Activated T-cell treated with anti-CD3 and anti-CD28 coated beads, Interleukin-2, amount 50 U/mL, for 4 hours (primary cell): ENCODE measurements around the gene NOP16. TPM values are rescaled to one million over a fixed set of nuclear protein-coding genes. Genes with fewer than 3 reads are reported as not detected.

Experiments used
- ATAC-seq, 2 donors: fragments of 200-7000 bp; cut with Tn5 transposase; one replicate each; pipeline ENCODE4 v1.10.0; 2021
- DNase-seq: peaks from one replicate; pipeline ENCODE4 v3.0.0-alpha.2; 2020
- H3K27me3 Mint-ChIP-seq: one replicate; pipeline ENCODE4 v1.8.0; 2021; ENCODE audit warnings: low read depth, mixed read lengths
- H3K36me3 Mint-ChIP-seq: one replicate; pipeline ENCODE4 v1.8.0; 2022; ENCODE audit warnings: mixed read lengths; ENCODE audit not compliant: insufficient read depth
- H3K4me1 Mint-ChIP-seq: one replicate; pipeline ENCODE4 v1.8.0; 2021; ENCODE audit warnings: low read depth, mixed read lengths
- H3K4me3 Mint-ChIP-seq: one replicate; pipeline ENCODE4 v1.8.0; 2021; ENCODE audit warnings: mild to moderate bottlenecking, moderate library complexity, mixed read lengths
- H3K9me3 Mint-ChIP-seq: one replicate; pipeline ENCODE4 v1.8.0; 2021; ENCODE audit warnings: mixed read lengths
- total RNA-seq, 3 donors: library from RNA; stranded (reverse); gene quantifications; one replicate each; pipeline ENCODE4 v1.2.1, GENCODE V29; 2021

Gene NOP16, protein sequence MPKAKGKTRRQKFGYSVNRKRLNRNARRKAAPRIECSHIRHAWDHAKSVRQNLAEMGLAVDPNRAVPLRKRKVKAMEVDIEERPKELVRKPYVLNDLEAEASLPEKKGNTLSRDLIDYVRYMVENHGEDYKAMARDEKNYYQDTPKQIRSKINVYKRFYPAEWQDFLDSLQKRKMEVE
- total RNA-seq: 100 to 1,000 TPM; 247 to 262 (median 255) TPM

DNA sequence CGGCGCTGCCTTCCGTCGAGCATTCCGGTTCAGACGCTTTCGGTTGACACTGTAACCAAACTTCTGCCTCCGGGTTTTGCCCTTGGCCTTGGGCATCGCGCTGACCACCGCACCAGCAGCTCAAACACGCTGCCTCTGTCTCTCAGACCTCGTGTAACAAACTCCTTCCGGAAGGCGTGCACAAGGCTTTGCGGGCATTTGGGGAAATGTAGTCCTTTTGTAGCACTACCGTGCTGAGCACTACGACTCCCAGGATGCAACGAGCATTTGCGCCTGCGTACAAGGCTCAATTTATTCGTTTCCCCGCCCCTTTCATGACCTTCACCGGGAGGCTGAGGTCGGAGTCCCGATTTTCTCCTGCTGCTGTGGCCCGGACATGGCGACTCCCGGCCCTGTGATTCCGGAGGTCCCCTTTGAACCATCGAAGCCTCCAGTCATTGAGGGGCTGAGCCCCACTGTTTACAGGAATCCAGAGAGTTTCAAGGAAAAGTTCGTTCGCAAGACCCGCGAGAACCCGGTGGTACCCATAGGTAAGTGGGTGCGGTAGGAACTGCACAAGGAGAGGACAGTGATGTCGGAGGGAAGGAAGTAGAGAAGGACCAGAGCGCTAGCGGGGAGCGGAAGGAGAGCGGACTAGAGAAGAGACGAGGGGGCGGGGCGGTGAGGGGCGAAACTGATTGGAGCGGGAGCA, at the start of gene NOP16, which contains the start of gene HIGD2A:
TSS of gene NOP16 (minus strand) at position 155 of the 691 bp plus-strand sequence. CDS start at position 96, 59 bp downstream.
TSS of gene HIGD2A (plus strand) at position 308 of the 691 bp plus-strand sequence. CDS start at position 377, 69 bp downstream.
- ATAC-seq: peak; percentile 88 to 90
- Mint-ChIP-seq H3K36me3 (peaks cover 41% of the 10 kb centered on the region), H3K4me1 (peaks cover 31% of the 10 kb centered on the region), H3K4me3 (peak within 1 kb of the TSS; percentile 100), H3K27me3 (no peaks in the 10 kb centered on the region), H3K9me3 (no peaks in the 10 kb centered on the region)
- DNase-seq: peak; percentile 99

DNA sequence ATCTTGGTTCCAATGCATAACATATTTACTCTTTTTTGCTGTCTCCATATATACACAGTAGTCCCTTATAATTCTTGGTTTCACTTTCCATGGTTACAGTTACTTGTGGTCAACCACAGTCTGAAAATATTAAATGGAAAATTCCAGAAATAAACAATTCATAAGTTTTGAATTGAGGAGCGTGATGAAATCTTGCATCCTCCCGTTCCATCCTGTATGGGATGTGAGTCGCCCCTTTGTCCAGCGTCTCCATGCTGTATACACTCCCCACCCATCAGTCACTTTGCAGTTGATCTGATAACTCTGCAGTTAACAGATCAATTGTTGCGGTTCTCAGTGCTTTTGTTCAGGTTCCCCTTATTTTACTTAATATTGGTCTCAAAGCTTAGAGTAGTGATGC, 48.3 kb upstream of the NOP16 start:
- Mint-ChIP-seq H3K27me3 (no peaks in the 10 kb centered on the region), H3K4me1 (peaks cover 10% of the 10 kb centered on the region), H3K4me3 (peak overlapping the region; percentile 44), H3K36me3 (no peaks in the 10 kb centered on the region), H3K9me3 (no peaks in the 10 kb centered on the region)
- DNase-seq: no peak
- peak; percentile 32 to 62 for ATAC-seq

DNA sequence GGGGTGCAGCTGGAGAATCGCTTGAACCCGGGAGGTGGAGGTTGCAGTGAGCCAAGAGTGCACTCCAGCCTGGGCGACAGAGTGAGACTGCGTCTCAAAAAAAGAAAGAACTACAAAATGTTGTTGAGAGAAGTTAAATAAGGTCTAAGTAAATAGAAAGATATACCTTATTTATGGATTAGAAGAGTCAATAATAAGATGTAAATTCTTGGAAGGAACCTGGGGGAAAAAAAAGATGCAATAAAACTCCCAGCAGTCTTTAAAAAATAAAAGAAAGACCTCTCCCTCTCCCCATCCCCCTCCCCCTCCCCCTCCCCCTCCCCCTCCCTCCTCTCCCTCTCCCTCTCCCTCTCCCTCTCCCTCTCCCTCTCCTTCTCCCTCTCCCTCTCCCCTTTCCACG, 44.3 kb upstream of the NOP16 start:
- no peak for ATAC-seq
- peaks cover 10% of the 10 kb centered on the region for H3K4me1 Mint-ChIP-seq
- H3K36me3 Mint-ChIP-seq: no peaks in the 10 kb centered on the region
- no peak for DNase-seq
- no peaks in the 10 kb centered on the region for H3K27me3 Mint-ChIP-seq
- no peak overlapping the region for H3K4me3 Mint-ChIP-seq
- H3K9me3 Mint-ChIP-seq: no peaks in the 10 kb centered on the region

DNA sequence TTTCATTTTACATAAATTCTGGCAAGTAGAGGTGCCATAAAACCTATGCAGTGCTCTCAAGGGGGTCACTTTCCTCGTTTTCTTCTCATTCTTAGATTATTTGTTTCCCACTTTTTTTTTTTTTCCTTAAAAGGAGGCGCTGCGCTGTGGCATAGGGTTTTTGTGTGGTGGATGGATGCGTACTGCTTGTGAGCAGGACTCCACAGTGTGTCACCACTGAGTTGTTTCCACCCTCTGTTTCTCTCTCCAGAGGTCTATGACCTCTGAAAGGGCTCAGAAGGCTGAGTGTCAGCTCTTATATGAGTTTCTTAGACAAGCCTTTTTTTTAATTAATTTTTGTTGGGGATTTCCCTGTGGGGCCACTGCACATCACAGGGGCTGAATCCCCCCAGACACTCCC, 41.6 kb upstream of the NOP16 start:
- peaks cover 6% of the 10 kb centered on the region for H3K27me3 Mint-ChIP-seq
- ATAC-seq (no peak), DNase-seq (no peak)
- no peaks in the 10 kb centered on the region for H3K9me3 Mint-ChIP-seq
- H3K4me1 Mint-ChIP-seq: no peaks in the 10 kb centered on the region
- H3K36me3 Mint-ChIP-seq: no peaks in the 10 kb centered on the region
- H3K4me3 Mint-ChIP-seq: no peak overlapping the region

DNA sequence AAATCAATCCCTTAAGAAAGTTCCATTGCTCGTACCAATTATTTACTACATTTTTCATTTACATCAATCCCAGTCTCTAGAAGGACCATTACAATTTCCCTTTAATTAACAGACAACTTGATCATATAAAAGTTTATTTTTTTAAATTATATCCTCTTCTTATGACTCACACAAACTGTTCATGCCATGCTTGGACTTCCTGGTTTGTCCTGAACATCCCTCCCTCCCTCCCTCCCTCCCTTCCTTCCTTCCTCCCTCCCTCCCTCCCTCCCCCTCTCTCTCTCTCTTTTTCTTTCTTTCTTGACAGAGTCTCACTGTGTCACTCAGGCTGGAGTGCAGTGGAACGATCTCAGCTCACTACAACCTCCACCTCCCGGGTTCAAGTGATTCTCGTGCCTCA, 39.6 kb upstream of the NOP16 start:
- Mint-ChIP-seq H3K9me3 (no peaks in the 10 kb centered on the region), H3K4me1 (no peaks in the 10 kb centered on the region), H3K4me3 (no peak overlapping the region), H3K36me3 (no peaks in the 10 kb centered on the region), H3K27me3 (peaks cover 6% of the 10 kb centered on the region)
- no peak for DNase-seq
- ATAC-seq: no peak

DNA sequence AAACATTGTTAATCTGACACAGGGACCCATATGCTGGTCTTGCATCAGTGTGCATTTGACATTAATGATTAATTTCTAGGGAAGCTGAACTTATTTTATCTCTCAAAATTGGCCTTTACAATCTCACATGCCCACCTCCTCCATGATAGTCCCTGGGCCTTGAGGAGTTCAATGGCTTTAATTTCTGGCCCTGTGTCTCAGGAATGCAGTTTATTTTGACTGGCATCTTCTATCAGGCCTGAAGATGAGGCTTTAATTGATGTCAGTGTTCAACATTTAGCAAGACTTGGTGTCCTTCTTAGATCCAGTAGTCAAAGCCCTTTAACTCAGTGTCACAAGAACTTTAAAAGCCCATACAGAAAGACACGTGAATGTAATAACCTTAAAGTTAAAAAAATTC, 38.5 kb upstream of the NOP16 start:
- no peaks in the 10 kb centered on the region for H3K4me1 Mint-ChIP-seq
- no peaks in the 10 kb centered on the region for H3K9me3 Mint-ChIP-seq
- no peaks in the 10 kb centered on the region for H3K36me3 Mint-ChIP-seq
- H3K27me3 Mint-ChIP-seq: peaks cover 6% of the 10 kb centered on the region
- no peak overlapping the region for H3K4me3 Mint-ChIP-seq
- no peak for DNase-seq
- no peak for ATAC-seq

DNA sequence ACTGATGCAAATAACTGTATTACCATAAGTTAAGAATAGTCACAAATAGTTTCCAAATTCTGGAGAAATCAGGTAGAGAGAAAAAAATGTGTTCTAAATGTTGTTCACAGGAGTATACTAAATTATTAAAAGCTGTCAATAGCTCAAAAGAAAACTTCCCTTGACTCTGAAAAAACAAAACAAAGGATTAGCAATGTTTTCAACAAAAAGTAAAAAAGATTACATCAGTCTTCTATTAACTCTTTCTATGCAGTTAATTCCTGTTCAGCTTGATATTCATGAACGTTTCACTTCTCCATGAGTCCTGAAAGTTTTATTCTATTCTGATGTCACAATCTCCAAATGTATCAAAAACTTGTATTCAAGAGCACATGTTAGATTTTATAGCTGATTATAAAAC, 37.4 kb upstream of the NOP16 start:
- Mint-ChIP-seq H3K4me1 (no peaks in the 10 kb centered on the region), H3K36me3 (no peaks in the 10 kb centered on the region), H3K27me3 (peaks cover 8% of the 10 kb centered on the region), H3K9me3 (no peaks in the 10 kb centered on the region), H3K4me3 (no peak overlapping the region)
- ATAC-seq (no peak), DNase-seq (no peak)

DNA sequence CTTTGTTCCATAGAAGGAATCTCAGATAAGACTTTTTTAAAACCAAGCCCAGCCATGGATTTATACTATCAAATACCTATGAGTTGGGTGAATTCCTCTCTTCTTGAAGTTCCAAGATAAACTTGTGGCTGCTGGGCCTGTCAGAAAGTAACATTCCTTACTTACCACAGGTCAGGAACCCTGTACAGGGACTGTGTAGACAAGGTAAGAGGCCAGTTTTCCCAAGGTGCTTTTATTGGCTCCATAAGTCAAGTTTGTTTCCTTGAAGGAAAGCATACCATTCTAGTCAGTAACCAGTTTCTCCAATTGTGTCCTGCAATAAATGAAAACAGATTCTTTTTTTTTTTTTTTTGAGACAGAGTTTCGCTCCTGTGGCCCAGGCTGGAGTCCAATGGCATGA, 36.7 kb upstream of the NOP16 start:
- no peaks in the 10 kb centered on the region for H3K4me1 Mint-ChIP-seq
- H3K27me3 Mint-ChIP-seq: peaks cover 10% of the 10 kb centered on the region
- no peaks in the 10 kb centered on the region for H3K9me3 Mint-ChIP-seq
- ATAC-seq: no peak
- H3K4me3 Mint-ChIP-seq: no peak overlapping the region
- no peak for DNase-seq
- no peaks in the 10 kb centered on the region for H3K36me3 Mint-ChIP-seq

DNA sequence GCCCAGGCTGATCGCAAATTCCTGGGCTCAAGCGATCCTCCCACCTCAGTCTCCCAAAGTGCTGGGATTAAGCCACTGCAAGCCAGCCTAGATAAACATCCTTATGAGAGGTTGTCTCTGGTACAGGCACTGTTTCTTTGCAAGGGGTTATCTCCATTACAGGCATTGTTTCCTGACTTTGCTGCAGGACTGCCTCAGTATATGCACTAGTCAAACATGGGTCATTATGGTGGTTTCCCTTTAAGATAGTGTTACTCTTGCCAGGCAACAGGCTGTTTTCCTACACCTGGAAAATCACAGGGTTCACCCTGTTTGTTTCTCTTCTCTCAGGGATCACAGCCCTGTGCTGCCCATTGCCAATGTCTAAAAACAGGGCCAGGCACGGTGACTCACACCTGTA, 35.8 kb upstream of the NOP16 start:
- no peaks in the 10 kb centered on the region for H3K9me3 Mint-ChIP-seq
- no peak for ATAC-seq
- peaks cover 10% of the 10 kb centered on the region for H3K27me3 Mint-ChIP-seq
- no peaks in the 10 kb centered on the region for H3K36me3 Mint-ChIP-seq
- H3K4me3 Mint-ChIP-seq: no peak overlapping the region
- no peaks in the 10 kb centered on the region for H3K4me1 Mint-ChIP-seq
- DNase-seq: no peak

DNA sequence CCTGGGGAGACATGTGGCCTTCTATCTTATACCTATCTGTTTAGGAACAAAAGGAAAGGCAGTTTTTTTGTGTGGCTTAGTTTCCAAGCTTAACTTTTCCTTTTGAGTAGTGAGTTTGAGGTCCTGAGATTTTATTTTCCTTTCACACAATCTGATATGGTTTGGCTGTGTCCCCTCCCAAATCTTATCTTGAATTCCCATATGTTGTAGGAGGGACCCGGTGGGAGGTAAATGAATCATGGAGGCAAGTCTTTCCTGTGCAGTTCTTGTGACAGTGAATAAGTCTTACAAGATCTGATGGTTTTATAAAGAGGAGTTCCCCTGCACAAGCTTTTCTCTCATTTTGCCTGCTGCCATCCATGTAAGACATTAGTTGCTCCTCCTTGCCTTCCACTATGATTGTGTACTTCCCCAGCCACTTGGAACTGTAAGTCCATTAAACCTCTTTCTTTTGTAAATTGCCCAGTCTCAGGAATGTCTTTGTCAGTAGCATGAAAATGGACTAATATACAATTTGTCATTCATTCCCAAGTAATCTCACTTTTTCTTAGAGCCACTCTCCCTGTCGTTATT, 32.7 kb upstream of the NOP16 start:
- H3K4me3 Mint-ChIP-seq: no peak overlapping the region
- DNase-seq: no peak
- H3K4me1 Mint-ChIP-seq: peaks cover 6% of the 10 kb centered on the region
- H3K27me3 Mint-ChIP-seq: peaks cover 10% of the 10 kb centered on the region
- H3K36me3 Mint-ChIP-seq: no peaks in the 10 kb centered on the region
- no peaks in the 10 kb centered on the region for H3K9me3 Mint-ChIP-seq
- ATAC-seq: no peak

DNA sequence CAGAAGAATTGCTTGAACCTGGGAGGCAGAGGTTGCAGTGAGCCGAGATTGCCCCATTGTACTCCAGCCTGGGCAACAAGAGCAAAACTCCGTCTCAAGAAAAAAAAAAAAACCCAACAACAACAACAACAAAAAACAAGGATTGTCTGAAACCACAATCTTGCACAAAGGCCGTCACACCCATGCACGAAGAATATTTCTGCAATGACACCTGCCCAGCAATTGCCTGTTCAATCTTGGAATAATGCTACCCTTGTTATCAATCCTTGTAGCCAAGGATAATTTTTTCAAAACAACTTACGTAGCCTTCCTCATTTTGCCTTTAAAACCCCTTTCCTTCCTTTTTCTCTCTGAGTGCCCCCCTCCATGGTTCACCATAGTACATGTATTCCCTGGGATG, 31.7 kb upstream of the NOP16 start:
- H3K4me1 Mint-ChIP-seq: peaks cover 10% of the 10 kb centered on the region
- ATAC-seq (no peak), DNase-seq (no peak)
- H3K27me3 Mint-ChIP-seq: peaks cover 5% of the 10 kb centered on the region
- H3K36me3 Mint-ChIP-seq: no peaks in the 10 kb centered on the region
- H3K4me3 Mint-ChIP-seq: no peak overlapping the region
- H3K9me3 Mint-ChIP-seq: no peaks in the 10 kb centered on the region

DNA sequence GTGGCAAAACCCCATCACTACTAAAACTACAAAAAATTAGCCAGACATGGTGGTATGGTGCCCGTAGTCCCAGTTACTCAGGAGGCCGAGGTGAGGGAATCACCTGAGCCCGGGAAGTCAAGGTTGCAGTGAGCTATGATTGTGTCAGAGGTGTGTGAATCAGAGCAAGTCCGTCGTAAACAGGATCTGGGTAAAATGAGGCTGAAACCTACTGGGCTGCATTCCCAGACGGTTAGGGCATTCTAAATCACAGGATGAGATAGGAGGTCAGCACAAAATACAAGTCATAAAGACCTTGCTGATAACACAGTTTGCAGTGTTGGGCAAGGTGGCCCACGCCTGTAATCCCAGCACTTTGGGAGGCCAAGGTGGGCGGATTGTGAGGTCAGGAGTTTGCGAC, 29.9 kb upstream of the NOP16 start:
- Mint-ChIP-seq H3K36me3 (no peaks in the 10 kb centered on the region), H3K27me3 (peaks cover 5% of the 10 kb centered on the region), H3K4me3 (no peak overlapping the region), H3K4me1 (peaks cover 26% of the 10 kb centered on the region), H3K9me3 (no peaks in the 10 kb centered on the region)
- ATAC-seq (no peak), DNase-seq (no peak)

DNA sequence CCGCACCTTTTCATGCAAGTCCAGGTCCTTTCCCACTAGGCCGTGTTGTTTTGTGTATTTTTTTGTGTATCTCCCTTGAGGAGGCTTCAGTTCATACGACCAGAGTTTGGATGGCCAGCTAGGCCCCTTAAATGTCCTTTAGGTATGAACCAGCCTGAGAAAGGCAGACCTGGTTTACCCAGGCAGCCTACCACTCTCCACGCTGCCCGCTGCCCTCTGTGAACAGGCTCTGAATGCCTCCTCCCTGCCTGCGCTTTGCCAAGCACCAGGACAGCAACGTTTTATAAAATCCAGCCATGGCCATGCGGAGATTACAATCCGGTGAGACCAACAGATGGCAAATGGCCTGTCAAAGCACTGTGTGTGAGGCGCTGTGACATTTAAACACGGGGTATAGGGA, 28.6 kb upstream of the NOP16 start:
- no peak for DNase-seq
- Mint-ChIP-seq H3K4me1 (peaks cover 34% of the 10 kb centered on the region), H3K4me3 (peak overlapping the region; percentile 61), H3K27me3 (peaks cover 5% of the 10 kb centered on the region), H3K36me3 (peaks cover 3% of the 10 kb centered on the region), H3K9me3 (no peaks in the 10 kb centered on the region)
- no peak for ATAC-seq

DNA sequence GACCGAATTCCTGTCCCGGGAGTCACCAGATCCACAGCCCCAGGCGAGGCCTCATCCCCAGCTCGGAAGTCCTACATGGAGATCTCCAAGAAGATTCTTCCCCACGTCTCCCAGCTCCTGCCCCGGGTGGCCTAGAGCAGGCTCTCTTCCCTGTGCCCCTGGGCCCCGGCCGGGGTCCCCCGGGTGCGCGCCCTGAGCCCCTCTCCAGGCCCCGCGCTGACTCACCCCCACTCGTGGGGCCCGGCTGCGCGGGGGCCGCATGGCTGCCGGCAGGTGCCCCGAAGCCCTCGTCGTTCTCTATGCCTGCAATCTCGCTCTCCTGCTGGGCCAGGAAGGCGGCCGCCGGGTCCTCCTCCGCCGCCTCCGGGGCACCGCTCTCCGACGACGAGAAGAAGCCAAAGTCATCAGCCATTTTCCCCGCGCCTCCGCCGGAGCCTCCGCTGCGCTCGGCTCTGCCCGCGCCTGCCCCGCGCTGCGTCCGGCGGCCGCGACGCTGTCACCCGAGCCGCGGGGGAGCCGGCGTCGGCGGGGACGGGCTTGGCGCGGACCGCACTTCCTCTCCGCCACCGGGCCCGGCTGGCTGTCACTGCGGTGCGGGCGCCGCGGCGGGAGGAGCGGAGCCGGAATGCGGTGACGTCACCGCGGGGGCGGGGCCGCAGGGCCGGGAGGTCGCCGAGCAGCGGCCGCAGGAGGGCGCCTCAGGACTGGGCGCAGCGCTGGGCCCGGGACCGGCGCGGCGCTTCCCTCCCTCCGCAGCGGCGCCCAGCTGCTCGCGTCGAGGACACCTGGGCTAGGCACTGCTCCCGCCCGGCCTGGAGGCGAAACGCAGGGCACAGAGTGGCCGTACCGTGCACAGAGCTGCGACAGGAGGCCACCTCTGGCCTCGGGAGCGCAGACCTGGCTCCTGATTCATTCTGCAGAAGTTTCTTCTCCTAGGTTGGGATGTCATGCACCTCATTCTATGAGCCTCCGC, 27.8 kb upstream of the NOP16 start, which contains the start of gene CLTB:
TSS of gene CLTB (minus strand) at position 588 of the 973 bp plus-strand sequence. CDS start at position 412, 176 bp downstream.
- peak; percentile 95 to 96 for ATAC-seq
- Mint-ChIP-seq H3K9me3 (no peaks in the 10 kb centered on the region), H3K4me3 (peak within 1 kb of the TSS; percentile 85), H3K4me1 (peaks cover 37% of the 10 kb centered on the region), H3K36me3 (peaks cover 4% of the 10 kb centered on the region), H3K27me3 (peaks cover 3% of the 10 kb centered on the region)
- peak; percentile 92 for DNase-seq
